GM23248 (cell line): Measurements from ENCODE around the gene BHLHA9. TPM values are rescaled to one million over a fixed set of nuclear protein-coding genes. Genes with fewer than 3 reads are reported as not detected.
"Not testable (repeated sequence)": the region's sequence is repeated elsewhere in the genome, so short reads cannot be mapped to it uniquely, and the experiment has no call there.

Experiments used
- DNase-seq: peaks from one replicate; pipeline ENCODE4 v3.0.0-alpha.2; 2015
- H2AFZ ChIP-seq: fragments of 200-600 bp; sonication (generic); 2 replicates; pipeline ENCODE4 v1.6.1; 2016; ENCODE audit warnings: antibody characterized with exemption
- H3F3A ChIP-seq: fragments of 200-600 bp; sonication (generic); 2 replicates; pipeline ENCODE4 v1.6.1; 2016; ENCODE audit warnings: mild to moderate bottlenecking, antibody characterized with exemption, mixed run types; ENCODE audit not compliant: insufficient read depth
- H3K27ac ChIP-seq: fragments of 200-600 bp; sonication (generic); 2 replicates; pipeline ENCODE4 v1.5.1; 2016; ENCODE audit warnings: mild to moderate bottlenecking
- H3K27me3 ChIP-seq: fragments of 200-600 bp; sonication (generic); replicated peaks from 2 replicates; pipeline ENCODE4 v1.6.1; 2016; ENCODE audit warnings: mild to moderate bottlenecking; ENCODE audit not compliant: insufficient read depth
- H3K36me3 ChIP-seq: fragments of 200-600 bp; sonication (generic); 2 replicates; pipeline ENCODE4 v1.6.1; 2016; ENCODE audit warnings: low read depth, mild to moderate bottlenecking
- H3K4me1 ChIP-seq: fragments of 200-600 bp; sonication (generic); 2 replicates; pipeline ENCODE4 v1.6.1; 2016; ENCODE audit warnings: mild to moderate bottlenecking; ENCODE audit not compliant: insufficient read depth
- H3K4me2 ChIP-seq: fragments of 200-600 bp; sonication (generic); one replicate; pipeline ENCODE4 v1.6.1; 2016; ENCODE audit warnings: mild to moderate bottlenecking; ENCODE audit not compliant: unreplicated experiment
- H3K4me3 ChIP-seq: fragments of 200-600 bp; sonication (generic); 2 replicates; pipeline ENCODE4 v1.5.1; 2016; ENCODE audit warnings: mild to moderate bottlenecking
- H3K79me2 ChIP-seq: fragments of 200-600 bp; sonication (generic); 2 replicates; pipeline ENCODE4 v1.6.1; 2016; ENCODE audit warnings: mild to moderate bottlenecking; ENCODE audit not compliant: insufficient read depth
- H3K9ac ChIP-seq: fragments of 200-600 bp; sonication (generic); 2 replicates; pipeline ENCODE4 v1.6.1; 2016; ENCODE audit warnings: mild to moderate bottlenecking
- H3K9me2 ChIP-seq: fragments of 200-600 bp; sonication (generic); 2 replicates; pipeline ENCODE4 v1.6.1; 2016; ENCODE audit warnings: mixed run types, mild to moderate bottlenecking, moderate library complexity; ENCODE audit not compliant: insufficient read depth
- H3K9me3 ChIP-seq: fragments of 200-600 bp; sonication (generic); one replicate; pipeline ENCODE4 v1.6.1; 2017; ENCODE audit warnings: low read depth
- H4K20me1 ChIP-seq: fragments of 200-600 bp; sonication (generic); 2 replicates; pipeline ENCODE4 v1.6.0; 2016; ENCODE audit not compliant: insufficient read depth
- EZH2 ChIP-seq: fragments of 200-600 bp; sonication (generic); IDR thresholded peaks from 2 replicates; pipeline ENCODE4 v1.6.1; 2018; ENCODE audit warnings: antibody characterized with exemption, mild to moderate bottlenecking; ENCODE audit not compliant: insufficient read depth, poor library complexity, severe bottlenecking
- EZH2phosphoT487 ChIP-seq: fragments of 200-600 bp; sonication (generic); IDR thresholded peaks from 2 replicates; pipeline ENCODE4 v1.6.1; 2018; ENCODE audit warnings: antibody characterized with exemption, moderate library complexity, mild to moderate bottlenecking, low read depth; ENCODE audit not compliant: insufficient read depth
- WGBS, 2 experiments: methylation state at CpG; one replicate each; pipeline ENCODE4 v1.1.6; 2015 to 2017; ENCODE audit warnings: low lambda C conversion rate in 2 of 2, low coverage in 1 of 2; ENCODE audit errors: missing lambda C conversion rate in 2 of 2; 5-methylcytosine and 5-hydroxymethylcytosine counted together
- in situ Hi-C: fragments of 300-500 bp; cut with MboI; formaldehyde crosslinking; loops from 2 replicates; pipeline ENCODE4 v1.15.0; 2020
- polyA plus RNA-seq: library from polyadenylated mRNA; unstranded; fragments of >200 nt; fragmentation: Nextera tagmentation; extraction: Ambion mirVana; gene quantifications from 2 replicates; pipeline ENCODE4 v1.2.1, GENCODE V29; 2016
- total RNA-seq: library from RNA; depleted of rRNA; stranded (reverse); fragments of >200 nt; shearing (Covaris generic); gene quantifications from 2 replicates; pipeline ENCODE4 v1.2.3, GENCODE V29; 2014

BHLHA9 gene
- total and polyA plus RNA-seq, 2 experiments from 2014 or later = not detected

DNA sequence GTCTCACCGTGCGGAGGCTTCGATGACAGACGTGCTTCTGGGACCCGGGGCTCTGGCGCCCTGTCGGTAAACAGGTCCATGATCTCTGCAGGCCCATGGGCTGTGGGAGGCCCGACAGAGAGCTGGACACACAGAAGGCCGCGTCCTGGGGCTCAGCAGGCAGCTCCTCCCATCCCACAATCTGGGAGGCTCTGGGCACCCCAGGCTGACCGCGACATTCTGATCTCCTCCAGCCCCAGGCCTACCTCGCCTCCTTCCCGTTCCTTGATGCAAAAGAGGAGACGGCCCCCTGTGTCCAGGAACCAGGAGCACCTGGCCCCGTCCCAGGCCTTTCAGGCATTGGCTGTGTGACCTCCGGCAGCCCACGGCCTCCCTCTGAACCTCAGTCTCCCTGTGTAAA lies 32.5 kb downstream of the BHLHA9 start:
- no peak for TF ChIP-seq EZH2phosphoT487
- no peak for TF ChIP-seq EZH2
- H2AFZ ChIP-seq = no peak overlapping the region
- H3K4me3 ChIP-seq = no peak overlapping the region
- H3K27ac ChIP-seq = no peak overlapping the region
- 75 to 76% methylated on average over 17 to 18 of the region's 18 CpGs for WGBS, 2 experiments
- no peaks in the 10 kb centered on the region for H4K20me1 ChIP-seq
- H3K36me3 ChIP-seq = no peaks in the 10 kb centered on the region
- H3K79me2 ChIP-seq = no peaks in the 10 kb centered on the region
- in situ Hi-C loops = no loop called here
- H3K9me2 ChIP-seq = no peaks in the 10 kb centered on the region
- no peaks in the 10 kb centered on the region for H3K9me3 ChIP-seq
- no peak for DNase-seq
- peaks cover 13% of the 10 kb centered on the region for H3K27me3 ChIP-seq
- H3K4me2 ChIP-seq = no peak overlapping the region
- no peaks in the 10 kb centered on the region for H3F3A ChIP-seq
- no peaks in the 10 kb centered on the region for H3K4me1 ChIP-seq
- H3K9ac ChIP-seq = no peak overlapping the region

DNA sequence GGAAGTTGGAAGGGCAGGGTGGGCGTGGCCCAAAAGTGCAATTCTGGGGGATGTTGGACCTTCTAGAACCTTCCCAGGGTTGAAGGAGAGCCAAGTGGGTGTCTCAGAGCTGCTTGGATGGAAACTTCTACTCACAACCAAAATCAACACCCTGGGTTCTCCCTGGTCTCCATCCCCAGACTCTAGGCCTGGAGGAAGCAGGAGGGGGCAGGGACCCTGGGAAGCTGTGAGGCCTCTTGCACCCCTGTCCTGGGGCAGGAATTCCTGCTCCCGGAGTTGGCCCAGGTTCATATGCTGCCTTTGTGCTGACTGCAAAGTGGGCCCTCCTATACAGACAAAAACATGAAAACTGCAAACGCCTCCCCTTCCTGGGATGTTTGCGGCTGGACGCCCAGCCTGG lies 34.3 kb downstream of the BHLHA9 start:
- no peak overlapping the region for H3K4me2 ChIP-seq
- no peaks in the 10 kb centered on the region for H3K9me2 ChIP-seq
- H3K9me3 ChIP-seq = no peaks in the 10 kb centered on the region
- no peaks in the 10 kb centered on the region; the same call in 1 of the 2 replicates for H3K27me3 ChIP-seq
- no peaks in the 10 kb centered on the region for H3K36me3 ChIP-seq
- H3K4me1 ChIP-seq = no peaks in the 10 kb centered on the region
- no peak overlapping the region for H3K9ac ChIP-seq
- TF ChIP-seq EZH2 (no peak), EZH2phosphoT487 (no peak)
- H4K20me1 ChIP-seq = no peaks in the 10 kb centered on the region
- H3F3A ChIP-seq = no peaks in the 10 kb centered on the region
- H3K4me3 ChIP-seq = no peak overlapping the region
- no peak for DNase-seq
- 57 to 58% methylated on average over 5 of the region's 5 CpGs for WGBS, 2 experiments
- no peak overlapping the region for H2AFZ ChIP-seq
- H3K27ac ChIP-seq = no peak overlapping the region
- H3K79me2 ChIP-seq = no peaks in the 10 kb centered on the region
- in situ Hi-C loops = no loop called here

DNA sequence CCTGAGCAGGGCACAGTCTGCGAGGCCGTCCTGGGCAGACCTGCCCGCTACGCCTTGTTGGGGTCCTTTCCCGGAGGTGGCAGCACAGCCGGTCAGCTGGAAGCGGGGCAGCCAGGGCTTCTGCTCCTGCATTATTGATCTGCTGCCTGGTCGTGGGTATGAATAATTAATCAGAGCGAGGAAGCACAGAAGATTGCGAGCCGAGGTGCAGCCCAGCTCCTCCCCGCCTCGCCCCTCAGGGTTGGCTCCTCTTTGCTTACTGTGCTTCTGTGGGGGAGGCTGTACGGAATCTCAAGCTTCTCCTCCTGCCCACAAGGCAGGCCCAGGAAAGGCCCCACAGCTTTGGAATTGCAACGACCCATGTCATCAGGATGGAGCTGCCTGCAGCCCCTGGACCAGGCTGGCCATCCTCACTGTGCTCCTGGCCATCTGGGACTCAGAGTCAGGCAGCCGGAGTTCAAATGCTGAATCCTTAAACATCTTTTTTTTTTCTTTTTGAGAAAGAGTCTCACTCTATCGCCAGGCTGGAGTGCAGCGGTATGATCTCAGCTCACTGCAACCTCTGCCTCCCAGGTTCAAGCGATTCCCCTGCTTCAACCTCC lies 34.8 kb downstream of the BHLHA9 start:
- Histone ChIP-seq H3K27me3 (no peaks in the 10 kb centered on the region; the same call in 1 of the 2 replicates), H3F3A (no peaks in the 10 kb centered on the region), H3K9ac (no peak overlapping the region), H4K20me1 (no peaks in the 10 kb centered on the region), H2AFZ (no peak overlapping the region), H3K9me2 (no peaks in the 10 kb centered on the region), H3K36me3 (no peaks in the 10 kb centered on the region), H3K27ac (no peak overlapping the region), H3K4me1 (no peaks in the 10 kb centered on the region), H3K9me3 (no peaks in the 10 kb centered on the region), H3K4me2 (no peak overlapping the region), H3K79me2 (no peaks in the 10 kb centered on the region), H3K4me3 (no peak overlapping the region)
- WGBS, 2 experiments = 69 to 73% methylated on average over 19 of the region's 19 CpGs
- TF ChIP-seq EZH2 (no peak), EZH2phosphoT487 (no peak)
- no peak for DNase-seq
- in situ Hi-C loops = no loop called here

DNA sequence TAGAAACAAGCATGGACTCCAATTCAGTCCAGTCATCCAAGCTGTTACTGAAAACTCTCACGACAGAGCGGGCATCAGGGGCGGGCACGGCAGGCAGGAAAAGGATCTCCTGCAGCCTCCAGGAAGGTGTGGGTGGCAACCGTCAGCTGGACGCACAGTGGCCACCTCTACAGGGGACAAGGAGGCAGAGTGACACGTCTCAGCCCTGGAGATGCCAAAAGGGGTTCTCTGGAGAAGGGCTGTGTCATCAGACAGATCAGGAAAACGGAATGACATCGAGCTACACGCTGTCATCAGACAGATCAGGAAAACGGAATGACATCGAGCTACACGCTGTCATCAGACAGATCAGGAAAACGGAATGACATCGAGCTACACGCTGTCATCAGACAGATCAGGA lies 37.6 kb downstream of the BHLHA9 start:
- H3K4me3 ChIP-seq, H4K20me1 ChIP-seq, H3F3A ChIP-seq, H2AFZ ChIP-seq, H3K9me3 ChIP-seq, H3K27me3 ChIP-seq, H3K79me2 ChIP-seq, H3K4me2 ChIP-seq, H3K27ac ChIP-seq, H3K4me1 ChIP-seq, in situ Hi-C loops, H3K9me2 ChIP-seq, H3K36me3 ChIP-seq, H3K9ac ChIP-seq, DNase-seq: not testable (repeated sequence)
- 70 to 75% methylated on average over 11 to 13 of the region's 16 CpGs for WGBS, 2 experiments

DNA sequence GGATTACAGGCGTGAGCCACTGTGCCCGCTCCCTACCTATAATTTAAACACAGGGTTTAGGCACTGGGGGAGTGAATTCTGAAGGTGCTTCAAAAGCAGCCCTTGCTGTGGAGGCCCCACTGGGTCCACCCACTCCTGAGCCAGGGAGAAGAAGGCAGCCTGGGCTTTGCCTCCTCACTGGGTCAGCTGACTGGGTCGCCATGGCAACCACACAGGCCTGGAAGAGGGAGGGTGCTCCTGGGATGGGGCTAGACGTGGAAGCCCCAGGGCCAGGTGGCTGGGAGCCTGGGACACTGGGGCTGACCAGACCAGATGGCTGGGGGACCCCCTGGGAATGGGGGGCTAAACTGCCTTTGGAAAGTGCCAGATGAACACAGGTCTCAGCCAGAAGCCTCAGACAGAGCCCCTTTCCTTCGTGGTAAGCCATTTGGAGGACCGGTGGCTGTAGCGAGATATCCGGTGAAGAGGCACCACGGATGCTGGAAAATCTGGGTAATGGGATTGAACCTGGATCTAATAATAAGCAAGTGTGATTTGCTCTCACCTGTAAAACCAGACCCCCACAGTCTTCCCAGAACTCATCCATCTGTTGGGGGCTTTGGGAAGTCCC lies 42.1 kb downstream of the BHLHA9 start:
- H4K20me1 ChIP-seq = no peaks in the 10 kb centered on the region
- H2AFZ ChIP-seq = no peak overlapping the region
- no peaks in the 10 kb centered on the region; the same call in 1 of the 2 replicates for H3K27me3 ChIP-seq
- no peaks in the 10 kb centered on the region for H3F3A ChIP-seq
- no peaks in the 10 kb centered on the region for H3K4me1 ChIP-seq
- TF ChIP-seq EZH2phosphoT487 (no peak), EZH2 (no peak)
- WGBS, 2 experiments = 53 to 58% methylated on average over 9 of the region's 9 CpGs
- in situ Hi-C loops = no loop called here
- no peaks in the 10 kb centered on the region for H3K9me3 ChIP-seq
- no peak for DNase-seq
- no peak overlapping the region for H3K9ac ChIP-seq
- no peaks in the 10 kb centered on the region for H3K36me3 ChIP-seq
- H3K27ac ChIP-seq = no peak overlapping the region
- H3K4me2 ChIP-seq = no peak overlapping the region
- no peak overlapping the region for H3K4me3 ChIP-seq
- no peaks in the 10 kb centered on the region for H3K79me2 ChIP-seq
- no peaks in the 10 kb centered on the region for H3K9me2 ChIP-seq
